Prostate gland (tissue), 2 donors: ENCODE results near the gene ERCC6.

ENCODE experiments used
- POLR2AphosphoS5 ChIP-seq: sonication (generic); formaldehyde crosslinking; IDR thresholded peaks from one replicate; pipeline ENCODE4 v1.6.1; 2017; ENCODE audit warnings: antibody characterized with exemption
- TF ChIP-seq, protein P1 (sequence below), 4 experiments: fragments of 200-600 bp in 2 of 4; fragments of 450-650 bp in 2 of 4; sonication (generic) in 2 of 4; IDR thresholded peaks; 1 replicate in 3 of 4; 2 replicates in 1 of 4; pipeline ENCODE4 v1.5.1; 2016 to 2019; ENCODE audit warnings: antibody characterized with exemption in 4 of 4, mild to moderate bottlenecking in 2 of 4, moderate library complexity in 2 of 4

- TF ChIP-seq, protein P1, sequence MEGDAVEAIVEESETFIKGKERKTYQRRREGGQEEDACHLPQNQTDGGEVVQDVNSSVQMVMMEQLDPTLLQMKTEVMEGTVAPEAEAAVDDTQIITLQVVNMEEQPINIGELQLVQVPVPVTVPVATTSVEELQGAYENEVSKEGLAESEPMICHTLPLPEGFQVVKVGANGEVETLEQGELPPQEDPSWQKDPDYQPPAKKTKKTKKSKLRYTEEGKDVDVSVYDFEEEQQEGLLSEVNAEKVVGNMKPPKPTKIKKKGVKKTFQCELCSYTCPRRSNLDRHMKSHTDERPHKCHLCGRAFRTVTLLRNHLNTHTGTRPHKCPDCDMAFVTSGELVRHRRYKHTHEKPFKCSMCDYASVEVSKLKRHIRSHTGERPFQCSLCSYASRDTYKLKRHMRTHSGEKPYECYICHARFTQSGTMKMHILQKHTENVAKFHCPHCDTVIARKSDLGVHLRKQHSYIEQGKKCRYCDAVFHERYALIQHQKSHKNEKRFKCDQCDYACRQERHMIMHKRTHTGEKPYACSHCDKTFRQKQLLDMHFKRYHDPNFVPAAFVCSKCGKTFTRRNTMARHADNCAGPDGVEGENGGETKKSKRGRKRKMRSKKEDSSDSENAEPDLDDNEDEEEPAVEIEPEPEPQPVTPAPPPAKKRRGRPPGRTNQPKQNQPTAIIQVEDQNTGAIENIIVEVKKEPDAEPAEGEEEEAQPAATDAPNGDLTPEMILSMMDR (IDR thresholded peaks at IDR 0.05) = no peak
- TF ChIP-seq POLR2AphosphoS5 = no peak
These were observed 52.9 kb downstream of the ERCC6 start for GRCh38 chr10:49486009-49486408.
